Measurements from ENCODE around the gene OR52E5.

Gene OR52E5

DNA sequence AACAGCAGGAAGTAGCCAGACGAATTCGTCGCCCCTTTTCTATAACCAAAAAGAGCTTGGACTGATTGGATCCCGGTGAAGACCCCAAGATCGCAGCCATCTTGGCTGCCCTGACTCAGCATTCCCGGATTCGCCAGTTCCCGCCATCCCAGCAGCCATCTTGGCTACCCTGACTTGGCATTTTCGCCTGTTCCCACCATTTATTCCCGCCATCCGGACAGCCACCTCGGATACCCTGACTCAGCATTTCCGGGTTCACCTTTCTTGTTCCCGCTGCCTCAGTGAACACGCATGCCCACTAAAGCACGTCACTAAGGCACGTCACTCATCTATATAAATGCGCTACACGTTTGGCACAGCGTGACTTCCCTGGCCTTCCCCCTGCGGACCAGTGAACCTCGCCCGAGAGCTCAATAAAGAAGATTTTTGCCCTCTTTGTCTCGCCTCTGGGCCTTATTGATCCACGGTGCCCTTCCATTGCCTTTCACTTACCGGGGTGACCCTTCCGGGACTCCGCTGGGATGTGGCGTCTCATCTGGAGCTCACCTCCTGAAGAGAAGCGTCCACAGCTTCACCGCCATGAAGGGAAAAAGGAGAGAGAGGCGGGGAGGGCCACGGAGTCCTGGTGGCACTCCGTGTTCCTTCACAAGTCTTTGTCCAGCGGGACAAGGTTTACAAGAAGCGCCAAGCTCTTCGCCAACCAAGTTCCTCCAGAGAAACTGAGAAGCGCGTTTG lies 45.0 kb downstream of the OR52E5 start:
- DNase-seq: no peak

DNA sequence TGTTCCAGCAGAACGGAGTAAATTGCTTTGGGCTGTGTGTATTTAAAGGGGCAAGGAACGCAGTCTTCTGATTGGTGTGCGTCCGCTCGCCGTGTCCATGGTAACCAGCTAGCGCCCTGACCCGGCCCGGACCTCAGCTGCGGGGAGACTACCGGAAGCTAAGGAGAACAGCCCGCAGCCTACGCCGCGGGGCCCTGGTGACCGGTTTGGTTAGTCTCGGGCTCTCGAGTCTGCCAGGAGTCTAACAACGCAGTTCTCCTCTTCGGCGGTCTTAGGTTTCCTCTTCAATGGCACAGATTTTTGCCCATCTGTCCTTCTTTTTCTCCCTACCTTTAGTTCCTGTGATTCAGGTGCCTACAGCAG lies 45.6 kb downstream of the OR52E5 start:
- no peak for DNase-seq

DNA sequence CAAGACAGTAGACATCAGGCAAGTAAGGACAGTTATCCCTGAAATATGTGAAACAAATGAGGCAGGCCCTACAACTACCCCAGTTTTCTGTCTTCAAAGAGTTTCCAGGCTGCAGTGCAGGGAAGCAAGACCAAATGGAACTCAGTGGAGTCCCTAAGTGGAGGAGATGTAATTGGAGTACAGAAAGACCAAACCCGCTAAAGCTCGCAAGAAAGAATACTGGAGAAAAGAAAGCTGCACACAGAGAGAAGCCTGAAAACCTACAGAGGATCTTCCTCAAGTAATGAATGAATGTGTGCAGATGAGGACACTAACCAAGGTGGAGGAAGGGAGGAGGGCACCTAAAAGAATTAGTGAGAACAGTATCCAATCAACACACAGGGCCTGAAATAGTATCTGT lies 47.7 kb downstream of the OR52E5 start:
- DNase-seq: no peak

DNA sequence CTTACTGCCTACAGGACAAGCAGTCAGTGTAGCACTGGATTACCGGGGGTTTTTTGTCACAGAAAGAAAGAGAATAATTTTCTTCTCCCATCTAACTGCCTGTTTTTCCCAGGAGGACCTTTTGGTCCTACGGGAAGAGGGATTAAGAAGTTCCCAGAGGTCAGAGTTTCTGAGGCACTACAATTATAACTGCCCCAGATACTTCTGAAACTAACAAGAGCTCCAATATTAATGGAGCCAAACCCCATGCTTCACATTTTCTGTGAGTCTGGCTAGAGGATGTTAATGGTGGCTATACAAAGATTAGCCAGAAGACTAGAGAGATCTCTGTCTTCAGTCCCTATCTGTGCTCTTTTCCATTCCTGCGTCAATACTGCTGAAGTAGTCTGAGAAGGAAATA lies 48.9 kb downstream of the OR52E5 start, which contains the start of gene OR56A3:
OR56A3 (plus strand) TSS at position 301 of the 400 bp plus-strand sequence. CDS start 5,096 bp downstream, outside the sequence.
- DNase-seq: no peak

Data from CD4-positive, alpha-beta T cell treated with Interferon alpha-2 for 1 hour (primary cell).